A549 (cell line): ENCODE results near the gene CTNNA3.

Experiments
- BHLHE40 ChIP-seq: IDR thresholded peaks from 2 replicates; pipeline ENCODE4 v1.6.1; 2012; ENCODE audit warnings: low read depth, low read length, inconsistent platforms
- CTCF ChIP-seq: fragments of >200 bp; sonication (Bioruptor Twin); formaldehyde crosslinking; IDR thresholded peaks from 3 replicates; pipeline ENCODE4 v1.5.1; 2016
- MAZ ChIP-seq: fragments of 150-350 bp; IDR thresholded peaks from 2 replicates; pipeline ENCODE4 v1.6.1; 2014; ENCODE audit warnings: antibody characterized with exemption, low read depth, low read length, borderline replicate concordance
- POLR2A ChIP-seq: IDR thresholded peaks from 2 replicates; pipeline ENCODE4 v1.6.1; 2012; ENCODE audit warnings: mild to moderate bottlenecking, low read length
- RFX5 ChIP-seq: fragments of 450-650 bp; IDR thresholded peaks from 2 replicates; pipeline ENCODE4 v1.7.1; 2014; ENCODE audit warnings: antibody characterized with exemption, mild to moderate bottlenecking, moderate library complexity
- SREBF2 ChIP-seq: fragments of 450-650 bp; IDR thresholded peaks from 2 replicates; pipeline ENCODE4 v1.6.1; 2014; ENCODE audit warnings: mild to moderate bottlenecking, moderate library complexity
- ZFP36 ChIP-seq: fragments of 450-650 bp; IDR thresholded peaks from 2 replicates; pipeline ENCODE4 v1.6.1; 2014; ENCODE audit warnings: borderline replicate concordance; ENCODE audit not compliant: partially characterized antibody

DNA sequence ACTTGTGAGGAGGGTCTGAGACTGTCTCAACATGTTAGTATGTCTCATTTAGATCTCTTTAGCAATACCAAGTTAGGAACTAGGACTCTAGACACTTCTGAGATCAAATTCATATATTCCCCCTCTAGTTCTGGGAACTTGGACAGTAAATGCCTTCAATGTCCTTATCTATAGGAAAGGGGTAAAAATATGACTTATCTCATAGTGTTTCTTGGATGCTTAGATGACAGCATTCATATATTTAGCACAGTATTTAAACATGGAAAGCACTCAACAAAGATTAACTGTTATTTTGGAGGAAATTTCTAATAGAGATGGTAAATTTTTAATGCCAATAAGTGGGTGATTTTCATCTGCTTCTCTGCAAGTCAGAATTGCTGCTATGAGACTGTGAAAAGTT lies 154.6 kb downstream of the CTNNA3 start:
- TF ChIP-seq POLR2A, result no peak
- TF ChIP-seq CTCF, result no peak
- TF ChIP-seq ZFP36, result no peak
- no peak for TF ChIP-seq BHLHE40
- no peak for TF ChIP-seq SREBF2
- TF ChIP-seq RFX5, result no peak
- TF ChIP-seq MAZ, result no peak
